ENCODE data around the gene EMP1.

DNA sequence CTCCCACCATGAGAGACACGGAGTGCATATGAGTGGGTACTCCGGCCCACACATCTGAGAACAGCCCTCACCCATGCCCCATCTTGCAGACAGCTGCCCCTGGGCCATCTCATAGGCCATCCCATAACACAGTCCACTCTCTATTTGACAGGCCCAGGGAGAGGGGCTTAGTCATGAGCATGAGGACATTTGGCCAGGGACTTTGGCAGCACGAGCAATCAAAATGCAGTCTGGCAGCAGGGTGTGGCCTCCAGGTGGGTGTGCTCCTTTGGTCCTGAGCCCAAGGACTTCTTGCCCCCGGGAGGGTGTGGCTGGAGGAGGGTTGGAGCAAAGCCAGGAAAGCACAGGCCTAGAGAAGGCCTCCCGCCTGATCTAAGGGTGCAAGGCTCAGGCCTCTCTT, 25.6 kb downstream of the EMP1 start:
- TF ChIP-seq RAD21 (CRISPR knock-in tag; conservative IDR thresholded peaks at IDR 0.05 in 1 of 2, IDR thresholded peaks at IDR 0.05 in 1 of 2) (no peak), ZNF408 (CRISPR knock-in tag; IDR thresholded peaks at IDR 0.05; ENCODE audit: low read depth) (no peak), MYC (IDR thresholded peaks at IDR 0.05; ENCODE audit: low read depth, low read length) (no peak), MYC (CRISPR knock-in tag; IDR thresholded peaks at IDR 0.05; ENCODE audit: borderline replicate concordance, low read depth) (no peak), ATF2 (CRISPR knock-in tag; IDR thresholded peaks at IDR 0.05) (no peak), JUND (IDR thresholded peaks at IDR 0.05; ENCODE audit: borderline replicate concordance, low read depth, low read length) (no peak), JUND (tag; IDR thresholded peaks at IDR 0.05; ENCODE audit: borderline replicate concordance, low read depth, low read length) (no peak)
- TF ChIP-seq, protein P1, sequence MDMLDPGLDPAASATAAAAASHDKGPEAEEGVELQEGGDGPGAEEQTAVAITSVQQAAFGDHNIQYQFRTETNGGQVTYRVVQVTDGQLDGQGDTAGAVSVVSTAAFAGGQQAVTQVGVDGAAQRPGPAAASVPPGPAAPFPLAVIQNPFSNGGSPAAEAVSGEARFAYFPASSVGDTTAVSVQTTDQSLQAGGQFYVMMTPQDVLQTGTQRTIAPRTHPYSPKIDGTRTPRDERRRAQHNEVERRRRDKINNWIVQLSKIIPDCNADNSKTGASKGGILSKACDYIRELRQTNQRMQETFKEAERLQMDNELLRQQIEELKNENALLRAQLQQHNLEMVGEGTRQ (CRISPR knock-in tag; IDR thresholded peaks at IDR 0.05): no peak
- TF ChIP-seq, protein P2, sequence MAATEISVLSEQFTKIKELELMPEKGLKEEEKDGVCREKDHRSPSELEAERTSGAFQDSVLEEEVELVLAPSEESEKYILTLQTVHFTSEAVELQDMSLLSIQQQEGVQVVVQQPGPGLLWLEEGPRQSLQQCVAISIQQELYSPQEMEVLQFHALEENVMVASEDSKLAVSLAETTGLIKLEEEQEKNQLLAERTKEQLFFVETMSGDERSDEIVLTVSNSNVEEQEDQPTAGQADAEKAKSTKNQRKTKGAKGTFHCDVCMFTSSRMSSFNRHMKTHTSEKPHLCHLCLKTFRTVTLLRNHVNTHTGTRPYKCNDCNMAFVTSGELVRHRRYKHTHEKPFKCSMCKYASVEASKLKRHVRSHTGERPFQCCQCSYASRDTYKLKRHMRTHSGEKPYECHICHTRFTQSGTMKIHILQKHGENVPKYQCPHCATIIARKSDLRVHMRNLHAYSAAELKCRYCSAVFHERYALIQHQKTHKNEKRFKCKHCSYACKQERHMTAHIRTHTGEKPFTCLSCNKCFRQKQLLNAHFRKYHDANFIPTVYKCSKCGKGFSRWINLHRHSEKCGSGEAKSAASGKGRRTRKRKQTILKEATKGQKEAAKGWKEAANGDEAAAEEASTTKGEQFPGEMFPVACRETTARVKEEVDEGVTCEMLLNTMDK (IDR thresholded peaks at IDR 0.05; ENCODE audit: borderline replicate concordance, insufficient read depth, low read depth, low read length, poor library complexity, severe bottlenecking): no peak
